Muscle of back (tissue), 11 donors: ENCODE measurements around the gene COPS6. TPM values are rescaled to one million over a fixed set of nuclear protein-coding genes. Genes with fewer than 3 reads are reported as not detected.

Experiments used
- DNase-seq, 3 donors: peaks; one replicate each; pipeline versions ENCODE4 v3.0.0 to v3.0.0-alpha.2; 2013
- polyA plus RNA-seq, 10 donors: library from polyadenylated mRNA; unstranded; fragments of 120-200 nt; gene quantifications; one replicate each; pipeline ENCODE4 v1.2.1, GENCODE V29; 2013; ENCODE audit not compliant: insufficient read length in 10 of 10

COPS6 gene
- polyA plus RNA-seq, 10 donors: 83.6 to 105 (median 86.3) TPM

DNA sequence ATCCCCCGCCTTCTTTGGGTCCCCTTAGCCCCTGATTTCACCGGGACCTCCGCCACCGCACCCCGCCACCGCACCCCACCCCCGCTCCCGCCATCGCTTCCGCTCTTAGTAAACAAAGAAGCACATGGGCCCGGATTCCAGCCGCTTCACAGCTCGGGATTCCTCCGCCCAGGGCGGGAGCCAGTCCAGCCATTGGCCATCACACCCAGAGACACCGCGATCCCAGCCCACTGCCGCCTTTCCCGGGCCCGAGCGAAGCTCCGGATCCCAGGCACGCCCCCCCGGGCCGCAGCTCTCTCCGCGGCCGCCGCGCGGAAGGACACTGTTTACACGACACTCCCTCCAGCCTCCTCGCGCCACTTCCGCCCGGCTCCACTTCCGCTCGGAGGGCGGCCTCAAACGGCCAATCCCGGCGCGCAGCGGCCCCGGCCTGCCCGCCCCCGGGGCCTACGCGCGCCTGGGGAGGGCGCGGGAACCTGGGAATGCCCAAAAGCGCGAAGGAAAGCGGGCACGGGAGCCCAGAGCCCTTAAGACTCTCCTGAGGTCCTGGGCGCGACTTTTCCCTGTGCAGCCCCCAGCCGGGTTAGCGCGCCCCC is 11.7 kb downstream of the COPS6 start:
- DNase-seq: peak; percentile 97 to 99 (median 97)

- DNase-seq: peak; percentile 98 to 100 (median 99)
Measured at GRCh38 chr7:100101016-100101862, 12.5 kb downstream of the COPS6 start, which contains the start of the genes AP4M1 and MCM7. Gene AP4M1 (plus strand): TSS chr7:100101643. CDS start chr7:100101715, 72 bp downstream. Gene MCM7 (minus strand): TSS chr7:100101397. CDS start chr7:100101294, 103 bp downstream.

GRCh38 chr7:100102950-100103840 is 14.4 kb downstream of the COPS6 start:
- DNase-seq: no peak

DNA sequence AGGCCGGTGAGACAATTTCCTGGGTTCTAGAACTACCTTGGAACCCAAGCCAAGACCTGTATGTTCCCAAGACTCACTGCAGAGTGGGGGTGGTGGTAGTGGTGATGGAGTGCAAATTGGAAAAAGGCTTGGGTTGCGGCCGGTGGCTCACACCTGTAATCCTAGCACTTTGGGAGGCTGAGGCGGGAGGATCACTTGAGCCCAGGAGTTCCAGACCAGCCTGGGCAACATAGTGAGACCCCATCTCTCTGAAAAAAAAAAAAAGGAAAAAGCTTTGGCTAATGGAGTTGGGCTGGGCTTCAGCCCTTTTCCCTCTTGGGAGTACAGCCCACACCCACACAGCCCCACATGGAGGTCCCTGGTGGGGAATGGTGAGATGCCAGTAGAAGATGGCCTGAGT is 16.8 kb downstream of the COPS6 start:
- DNase-seq: no peak

GRCh38 chr7:100106633-100107032 is 17.9 kb downstream of the COPS6 start:
- no peak for DNase-seq

GRCh38 chr7:100107125-100107737 is 18.5 kb downstream of the COPS6 start:
- DNase-seq: no peak

DNA sequence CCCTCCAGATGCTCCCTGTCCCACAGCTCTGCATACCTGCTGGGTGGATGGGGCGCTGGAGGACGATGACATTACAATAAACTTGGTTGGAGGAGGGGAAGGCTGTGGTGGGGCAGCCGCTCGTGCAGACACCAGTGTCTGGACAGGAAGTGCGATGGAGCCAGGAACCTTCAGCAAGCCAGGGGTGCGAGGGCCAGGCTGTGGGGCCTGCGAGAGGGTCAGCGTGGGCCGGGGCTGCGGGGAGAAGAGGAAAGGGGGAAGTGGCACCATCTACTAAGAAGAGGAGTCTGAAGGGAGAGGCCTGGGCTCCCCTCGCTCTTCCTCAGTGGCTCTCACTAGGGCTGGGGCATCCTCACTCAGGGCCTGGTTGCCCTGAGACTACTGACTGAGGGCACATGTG is 19.1 kb downstream of the COPS6 start:
- DNase-seq: no peak

- no peak for DNase-seq
Measured at GRCh38 chr7:100109521-100110163, 20.9 kb downstream of the COPS6 start.

DNA sequence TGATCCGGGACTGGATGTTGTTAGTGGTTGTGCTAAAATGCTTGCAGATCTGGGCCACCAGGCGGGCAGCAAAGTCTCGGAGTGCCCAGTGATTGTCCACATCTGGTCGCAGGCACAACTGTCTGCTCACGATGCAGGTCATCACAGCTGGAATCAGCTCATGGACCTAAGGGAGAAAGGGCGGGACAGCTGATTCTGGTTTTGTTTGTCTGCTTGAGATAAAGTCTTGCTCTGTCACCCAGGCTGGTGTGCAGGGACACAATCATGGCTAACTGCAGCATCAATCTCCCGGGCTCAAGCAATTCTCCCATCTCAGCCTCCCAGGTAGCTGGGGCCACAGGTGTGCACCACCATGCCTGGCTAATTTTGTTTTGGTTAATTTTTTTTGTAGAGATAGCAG is 22.4 kb downstream of the COPS6 start:
- no peak for DNase-seq

DNA sequence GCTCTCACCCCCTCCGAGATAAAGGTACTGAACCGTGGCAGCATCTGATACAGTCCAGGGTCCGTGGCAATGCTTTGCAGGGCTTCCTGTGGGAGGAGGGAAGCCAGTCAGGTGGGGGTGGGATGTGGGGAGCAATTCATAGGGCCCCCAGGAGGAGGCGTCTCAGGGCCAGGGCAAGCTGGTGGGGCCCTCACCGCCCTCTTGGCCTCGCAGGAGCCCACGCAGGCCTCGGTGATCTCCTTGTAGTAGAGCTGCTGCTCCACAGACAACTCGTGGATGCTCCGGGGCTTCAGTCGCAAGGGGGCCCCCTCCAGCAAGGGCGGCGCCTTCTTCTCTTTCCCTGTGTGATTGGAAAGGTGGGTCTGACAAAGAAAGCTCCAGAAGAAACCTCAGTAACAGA is 23.1 kb downstream of the COPS6 start:
- DNase-seq: no peak

GRCh38 chr7:100115026-100115425 is 26.3 kb downstream of the COPS6 start:
- DNase-seq: no peak

GRCh38 chr7:100118388-100119071 is 29.8 kb downstream of the COPS6 start:
- no peak for DNase-seq

DNA sequence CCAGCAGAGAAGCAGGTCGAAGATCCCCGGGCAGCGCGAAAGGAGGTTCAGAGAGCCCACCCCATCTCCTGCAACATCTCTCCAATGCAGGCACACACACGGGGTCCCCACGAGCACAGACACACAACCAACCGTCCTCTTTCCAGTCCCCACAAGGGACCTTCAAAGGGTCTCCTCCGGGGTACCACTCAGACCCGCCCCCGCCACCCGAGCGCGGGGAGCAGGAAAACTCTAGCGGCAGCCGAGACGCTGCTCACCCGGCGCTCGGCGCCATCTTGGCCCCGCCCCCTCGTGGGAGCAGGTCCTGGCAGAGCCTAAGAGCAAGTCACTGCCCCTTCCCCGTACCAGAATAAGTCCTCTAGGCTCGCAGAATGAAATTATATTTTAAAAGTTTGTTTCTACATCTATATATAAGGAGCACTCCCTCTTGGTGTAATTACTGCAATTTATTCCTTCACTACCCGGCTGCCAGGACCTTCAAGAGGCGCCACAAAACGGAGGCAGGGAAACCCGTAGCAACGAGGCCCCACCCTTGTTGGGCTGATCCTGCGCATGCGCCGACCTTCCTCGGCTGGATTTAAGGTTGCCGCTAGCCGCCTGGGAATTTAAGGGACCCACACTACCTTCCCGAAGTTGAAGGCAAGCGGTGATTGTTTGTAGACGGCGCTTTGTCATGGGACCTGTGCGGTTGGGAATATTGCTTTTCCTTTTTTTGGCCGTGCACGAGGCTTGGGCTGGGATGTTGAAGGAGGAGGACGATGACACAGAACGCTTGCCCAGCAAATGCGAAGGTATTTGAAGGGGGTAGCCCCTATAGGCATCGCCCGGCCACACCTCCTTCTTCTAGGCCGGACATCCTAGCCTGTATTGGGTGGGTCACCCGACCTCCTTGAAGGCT is 30.6 kb downstream of the COPS6 start, which contains the start of the genes CNPY4 and TAF6:
CNPY4 (plus strand) TSS at position 563 of the 898 bp plus-strand sequence; CDS start at position 674, 111 bp downstream.
TAF6 (minus strand) TSS at position 287 of the 898 bp plus-strand sequence. CDS start 5,149 bp downstream, outside the sequence.
- DNase-seq: peak; percentile 96 to 99 (median 97)

GRCh38 chr7:100119970-100120732 is 31.4 kb downstream of the COPS6 start:
- peak in 2 of 3 donors; percentile 65 to 80 for DNase-seq

DNA sequence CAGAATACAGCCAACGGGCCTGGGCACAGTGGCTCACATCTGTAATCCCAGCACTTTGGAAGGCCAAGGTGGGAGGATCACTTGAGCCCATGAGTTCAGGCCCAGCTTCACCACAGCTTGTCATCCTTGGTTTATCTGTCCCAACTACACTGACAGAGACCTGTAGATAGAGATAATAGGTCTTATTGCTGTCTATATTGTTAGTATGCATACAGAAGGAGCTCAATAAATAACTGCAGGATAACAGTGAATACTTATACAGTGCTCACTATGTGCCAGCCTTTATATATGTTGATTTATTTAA is 31.9 kb downstream of the COPS6 start:
- DNase-seq: no peak

- DNase-seq: no peak
Measured at GRCh38 chr7:100122067-100122466, 33.3 kb downstream of the COPS6 start.

- no peak for DNase-seq
Measured at GRCh38 chr7:100122568-100122967, 33.8 kb downstream of the COPS6 start.
